GM12891 (cell line): ENCODE measurements around the gene STPG1.

Source experiments
- POLR2A ChIP-seq: IDR thresholded peaks from 2 replicates; pipeline ENCODE4 v1.6.1; 2011; ENCODE audit warnings: low read depth, low read length, control low read depth
- TAF1 ChIP-seq: IDR thresholded peaks from 2 replicates; pipeline ENCODE4 v1.6.1; 2011; ENCODE audit warnings: low read depth, low read length, control low read depth

DNA sequence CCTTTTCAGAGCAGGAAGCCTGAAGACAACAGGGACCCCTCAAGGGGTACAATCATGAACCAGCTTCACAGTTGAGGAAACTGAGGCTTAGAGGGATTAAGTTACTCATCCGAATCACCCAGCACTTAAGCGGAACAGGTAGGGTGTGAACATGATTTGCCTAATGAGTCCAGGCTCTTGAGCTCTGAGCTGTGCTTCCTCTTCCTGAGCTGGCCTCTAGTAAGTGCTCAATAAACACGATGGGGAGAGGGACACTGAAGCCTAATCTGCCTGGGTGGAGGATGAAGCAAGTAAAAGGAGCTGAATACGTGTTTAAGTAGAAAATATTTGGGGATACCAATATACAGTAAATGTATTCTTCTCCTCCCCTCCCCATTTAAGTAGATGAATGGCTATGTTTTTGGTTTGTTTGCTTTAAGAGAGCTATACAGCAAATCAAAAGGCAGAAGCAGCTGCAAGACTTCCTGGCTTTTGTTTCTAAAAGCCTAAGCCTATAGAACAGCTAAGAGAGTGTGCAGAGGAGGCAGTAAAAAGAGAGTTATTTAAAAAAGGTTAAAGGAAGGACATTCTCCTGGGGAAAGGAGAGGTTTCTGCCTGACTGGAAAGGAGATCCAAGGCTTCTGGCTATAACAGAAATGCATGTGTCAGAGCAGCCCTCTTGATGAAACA lies 20.5 kb downstream of the STPG1 start:
- TF ChIP-seq POLR2A = no peak
- TF ChIP-seq TAF1 = no peak
